Mucosa of descending colon (tissue), 3 donors: ENCODE results near the gene WIPF2. TPM values are rescaled to one million over a fixed set of nuclear protein-coding genes. Genes with fewer than 3 reads are reported as not detected.
A peak's percentile ranks its signal among the peaks of the same experiment; 100 is the strongest.

Experiments used
- ATAC-seq: fragments of 200-7000 bp; cut with Tn5 transposase; one replicate; pipeline ENCODE4 v1.9.1; 2020; ENCODE audit warnings: mild to moderate bottlenecking, moderate library complexity
- DNase-seq, 3 donors: peaks; one replicate each; pipeline ENCODE4 v3.0.0-alpha.2; 2020
- H3K36me3 ChIP-seq: fragments of 200-600 bp; one replicate; pipeline ENCODE4 v1.8.0; 2021; ENCODE audit warnings: low read depth, mild to moderate bottlenecking
- H3K4me1 ChIP-seq: fragments of 200-600 bp; one replicate; pipeline ENCODE4 v1.8.0; 2021; ENCODE audit warnings: low read depth, mild to moderate bottlenecking
- H3K4me3 ChIP-seq: fragments of 200-600 bp; one replicate; pipeline ENCODE4 v1.8.0; 2021; ENCODE audit warnings: mild to moderate bottlenecking
- H3K9me3 ChIP-seq: fragments of 200-600 bp; one replicate; pipeline ENCODE4 v1.8.0; 2021; ENCODE audit warnings: mild to moderate bottlenecking
- CTCF ChIP-seq: fragments of 200-600 bp; IDR thresholded peaks from one replicate; pipeline ENCODE4 v1.8.0; 2022; ENCODE audit warnings: antibody characterized with exemption, mild to moderate bottlenecking
- intact Hi-C, 2 donors: fragments of 100-400 bp; cut with DNase I in 1 of 2; cut with micrococcal nuclease in 1 of 2; formaldehyde crosslinking; loops; one replicate each; pipeline versions ENCODE4 v1.11.0 to v1.11.1; 2022; cut with DNase I, micrococcal nuclease
- total RNA-seq, 3 donors: library from RNA; stranded (reverse); fragmentation: NEBNext Ultra II Directional in 2 of 3; extraction: Animal tissue kit (Norgen Biotek cat#: 25700) in 2 of 3; gene quantifications; one replicate each; pipeline versions ENCODE4 v1.2.1 to v1.2.4, GENCODE V29; 2021 to 2023
- donor health status: DM: no; HTN: no; CAD: no; lungs with moderate emphysema.
- donor health status: DM: no; HTN: no; CAD: no.
- donor health status: DM: no; HTN: yes; CAD: no.

WIPF2 gene
- total RNA-seq, 3 donors from 2014 or later = 41.4 to 56.2 (median 42.8) TPM

- no peaks in the 10 kb centered on the region for H3K36me3 ChIP-seq
- no peak for DNase-seq
- H3K9me3 ChIP-seq = no peaks in the 10 kb centered on the region
- no peak overlapping the region for H3K4me3 ChIP-seq
- intact Hi-C loops = loop anchor here in 1 of 2 donors (10.0 kb wide), 1 partner anchor 92 kb away; no protein-coding TSS in a partner anchor
- H3K4me1 ChIP-seq = peaks cover 36% of the 10 kb centered on the region
- TF ChIP-seq CTCF = no peak
- ATAC-seq = no peak
These were observed 68.0 kb downstream of the WIPF2 start for GRCh38 chr17:40287159-40287493.

- Histone ChIP-seq H3K9me3 (no peaks in the 10 kb centered on the region), H3K36me3 (no peaks in the 10 kb centered on the region), H3K4me3 (peak within 1 kb of the TSS; percentile 27), H3K4me1 (peaks cover 36% of the 10 kb centered on the region)
- DNase-seq (peak; percentile 98 to 99 (median 99)), ATAC-seq (peak; percentile 89)
- intact Hi-C loops = loop anchor here in 1 of 2 donors (10.0 kb wide), 1 partner anchor 93 kb away; no protein-coding TSS in a partner anchor
- no peak for TF ChIP-seq CTCF
These were observed 68.6 kb downstream of the WIPF2 start, which contains the start of gene CDC6 for GRCh38 chr17:40287494-40288369. Gene CDC6, plus strand, starts transcription at chr17:40287879. Its CDS starts 1,542 bp downstream, at chr17:40289421.

- H3K4me1 ChIP-seq = peaks cover 14% of the 10 kb centered on the region
- TF ChIP-seq CTCF = peak; percentile 13
- DNase-seq (peak in 1 of 3 donors; percentile 92), ATAC-seq (peak; percentile 5)
- intact Hi-C loops = loop anchor here in 1 of 2 donors (5.0 kb wide), 1 partner anchor 88 kb away; no protein-coding TSS in a partner anchor
- no peaks in the 10 kb centered on the region for H3K36me3 ChIP-seq
- H3K9me3 ChIP-seq = no peaks in the 10 kb centered on the region
- no peak overlapping the region for H3K4me3 ChIP-seq
These were observed 71.7 kb downstream of the WIPF2 start for GRCh38 chr17:40290629-40291280.

- DNase-seq (no peak), ATAC-seq (no peak)
- Histone ChIP-seq H3K36me3 (no peaks in the 10 kb centered on the region), H3K4me1 (peaks cover 10% of the 10 kb centered on the region), H3K4me3 (no peak overlapping the region), H3K9me3 (no peaks in the 10 kb centered on the region)
- intact Hi-C loops = loop anchor here in 1 of 2 donors (5.0 kb wide), 1 partner anchor 89 kb away; no protein-coding TSS in a partner anchor
- no peak for TF ChIP-seq CTCF
These were observed 72.2 kb downstream of the WIPF2 start for GRCh38 chr17:40291281-40291664.

GRCh38 chr17:40293363-40293762 lies 74.3 kb downstream of the WIPF2 start:
- DNase-seq (no peak), ATAC-seq (no peak)
- Histone ChIP-seq H3K36me3 (no peaks in the 10 kb centered on the region), H3K4me3 (no peak overlapping the region), H3K9me3 (no peaks in the 10 kb centered on the region), H3K4me1 (peaks cover 7% of the 10 kb centered on the region)
- intact Hi-C loops = loop anchor here in 1 of 2 donors (5.0 kb wide), 1 partner anchor 91 kb away; no protein-coding TSS in a partner anchor
- TF ChIP-seq CTCF = no peak
